HTERT RPE-1 (cell line): ENCODE data around the gene MTURN.

Experiments
- in situ Hi-C: fragments of 300-500 bp; cut with MboI; formaldehyde crosslinking; loops from 4 replicates; pipeline ENCODE4 v1.14.3; 2020; ENCODE audit warnings: low sequenced_read_pairs

Gene MTURN

GRCh38 chr7:30135301-30136116 is 723 bp downstream of the MTURN start:
- in situ Hi-C loops, result no loop called here

- in situ Hi-C loops, result no loop called here
These were observed 1.4 kb downstream of the MTURN start for GRCh38 chr7:30136117-30136731.

- in situ Hi-C loops, result no loop called here
These were observed 2.1 kb downstream of the MTURN start for GRCh38 chr7:30136743-30137485.

- in situ Hi-C loops, result no loop called here
These were observed 5.1 kb downstream of the MTURN start for GRCh38 chr7:30139836-30140384.

- in situ Hi-C loops, result no loop called here
These were observed 5.7 kb downstream of the MTURN start for GRCh38 chr7:30140456-30140855.

GRCh38 chr7:30142710-30143109 is 7.9 kb downstream of the MTURN start:
- in situ Hi-C loops, result no loop called here

GRCh38 chr7:30143748-30144251 is 9.0 kb downstream of the MTURN start:
- in situ Hi-C loops, result no loop called here

GRCh38 chr7:30144657-30145306 is 10.0 kb downstream of the MTURN start:
- in situ Hi-C loops, result no loop called here

- in situ Hi-C loops, result no loop called here
These were observed 10.7 kb downstream of the MTURN start for GRCh38 chr7:30145426-30145970.

- in situ Hi-C loops, result no loop called here
These were observed 11.4 kb downstream of the MTURN start for GRCh38 chr7:30146127-30146612.

GRCh38 chr7:30147223-30147622 is 12.4 kb downstream of the MTURN start:
- in situ Hi-C loops, result no loop called here

- in situ Hi-C loops, result no loop called here
These were observed 13.0 kb downstream of the MTURN start for GRCh38 chr7:30147785-30148184.

GRCh38 chr7:30148426-30148825 is 13.6 kb downstream of the MTURN start:
- in situ Hi-C loops, result no loop called here

- in situ Hi-C loops, result no loop called here
These were observed 14.2 kb downstream of the MTURN start for GRCh38 chr7:30148951-30149459.

GRCh38 chr7:30149640-30150272 is 15.0 kb downstream of the MTURN start:
- in situ Hi-C loops, result no loop called here

- in situ Hi-C loops, result no loop called here
These were observed 15.9 kb downstream of the MTURN start for GRCh38 chr7:30150711-30151110.

GRCh38 chr7:30154111-30154587 is 19.4 kb downstream of the MTURN start:
- in situ Hi-C loops, result no loop called here

GRCh38 chr7:30155481-30155880 is 20.7 kb downstream of the MTURN start:
- in situ Hi-C loops, result no loop called here

GRCh38 chr7:30157204-30157603 is 22.4 kb downstream of the MTURN start:
- in situ Hi-C loops, result no loop called here
